Measurements from ENCODE around the gene EIF5AL1. TPM values are rescaled to one million over a fixed set of nuclear protein-coding genes. Genes with fewer than 3 reads are reported as not detected.
"Not testable (repeated sequence)": the region's sequence is repeated elsewhere in the genome, so short reads cannot be mapped to it uniquely, and the experiment has no call there.

EIF5AL1 gene
- total RNA-seq, 2 donors from 2014 or later: 0.19 to 1.6 TPM

GRCh38 chr10:79533142-79533902 lies 21.0 kb downstream of the EIF5AL1 start:
- H3K36me3 ChIP-seq; H3K9me3 ChIP-seq; DNase-seq; intact Hi-C loops (cut with DNase I); H3K4me3 ChIP-seq; H3K9ac ChIP-seq (ENCODE audit: low read depth in 2 of 2, low read length in 2 of 2); H3K27ac ChIP-seq; H3K4me1 ChIP-seq; H3K27me3 ChIP-seq: not testable (repeated sequence)

- H3K4me3 ChIP-seq; H3K36me3 ChIP-seq; H3K9me3 ChIP-seq; H3K4me1 ChIP-seq; DNase-seq; intact Hi-C loops (cut with DNase I); H3K27me3 ChIP-seq; H3K9ac ChIP-seq (ENCODE audit: low read depth in 2 of 2, low read length in 2 of 2); H3K27ac ChIP-seq: not testable (repeated sequence)
These were observed 21.5 kb downstream of the EIF5AL1 start for GRCh38 chr10:79533903-79534175.

- not testable (repeated sequence) for H3K27me3 ChIP-seq, H3K4me1 ChIP-seq
- intact Hi-C loops (cut with DNase I): loop anchor here (5.0 kb wide), 1 partner anchor 69 kb away; no protein-coding TSS in a partner anchor
These were observed 26.0 kb downstream of the EIF5AL1 start for GRCh38 chr10:79538311-79538710.

GRCh38 chr10:79540930-79541329 lies 28.6 kb downstream of the EIF5AL1 start:
- not testable (repeated sequence) for H3K27me3 ChIP-seq; DNase-seq; H3K9me3 ChIP-seq; H3K4me1 ChIP-seq; H3K36me3 ChIP-seq; H3K9ac ChIP-seq (ENCODE audit: low read depth in 2 of 2, low read length in 2 of 2); H3K27ac ChIP-seq; H3K4me3 ChIP-seq
- intact Hi-C loops (cut with DNase I): loop anchor here (10.0 kb wide), 1 partner anchor 394 kb away; no protein-coding TSS in a partner anchor

More at GRCh38 chr10:79538311-79538710, 26.0 kb downstream of the EIF5AL1 start:
- not testable (repeated sequence) for H3K36me3 ChIP-seq; H3K9ac ChIP-seq (ENCODE audit: low read depth in 2 of 2, low read length in 2 of 2); H3K4me3 ChIP-seq; H3K27ac ChIP-seq; DNase-seq; H3K9me3 ChIP-seq

GRCh38 chr10:79542626-79543025 lies 30.3 kb downstream of the EIF5AL1 start:
- H3K27me3 ChIP-seq: no peaks in the 10 kb centered on the region
- H3K36me3 ChIP-seq: no peaks in the 10 kb centered on the region
- TF ChIP-seq CTCF (IDR thresholded peaks at IDR 0.05): no peak
- no peak overlapping the region for H3K27ac ChIP-seq
- no peak overlapping the region for H3K9ac ChIP-seq (ENCODE audit: low read depth in 2 of 2, low read length in 2 of 2)
- no peak overlapping the region for H3K4me3 ChIP-seq
- DNase-seq: no peak
- no peaks in the 10 kb centered on the region for H3K9me3 ChIP-seq
- intact Hi-C loops (cut with DNase I): loop anchor here (10.0 kb wide), 1 partner anchor 392 kb away; no protein-coding TSS in a partner anchor
- no peaks in the 10 kb centered on the region for H3K4me1 ChIP-seq

- not testable (repeated sequence) for H3K27me3 ChIP-seq; H3K4me1 ChIP-seq; H3K27ac ChIP-seq; H3K9me3 ChIP-seq; H3K4me3 ChIP-seq; H3K9ac ChIP-seq (ENCODE audit: low read depth in 2 of 2, low read length in 2 of 2); H3K36me3 ChIP-seq; DNase-seq
- intact Hi-C loops (cut with DNase I): loop anchor here (10.0 kb wide), 1 partner anchor 390 kb away; no protein-coding TSS in a partner anchor
These were observed 32.1 kb downstream of the EIF5AL1 start for GRCh38 chr10:79544408-79544807.

GRCh38 chr10:79544926-79545659 lies 32.8 kb downstream of the EIF5AL1 start:
- not testable (repeated sequence) for H3K36me3 ChIP-seq; H3K4me1 ChIP-seq; H3K4me3 ChIP-seq; H3K9ac ChIP-seq (ENCODE audit: low read depth in 2 of 2, low read length in 2 of 2); H3K27ac ChIP-seq; DNase-seq; H3K9me3 ChIP-seq; H3K27me3 ChIP-seq
- intact Hi-C loops (cut with DNase I): loop anchor here (10.0 kb wide), 1 partner anchor 390 kb away; no protein-coding TSS in a partner anchor

- H3K9ac ChIP-seq (ENCODE audit: low read depth in 2 of 2, low read length in 2 of 2); H3K27ac ChIP-seq; DNase-seq; H3K4me1 ChIP-seq; H3K36me3 ChIP-seq; H3K9me3 ChIP-seq; H3K27me3 ChIP-seq; H3K4me3 ChIP-seq: not testable (repeated sequence)
- intact Hi-C loops (cut with DNase I): loop anchor here (10.0 kb wide), 1 partner anchor 388 kb away; no protein-coding TSS in a partner anchor
These were observed 34.8 kb downstream of the EIF5AL1 start for GRCh38 chr10:79547128-79547527.

GRCh38 chr10:79547973-79548372 lies 35.6 kb downstream of the EIF5AL1 start:
- DNase-seq: no peak
- Histone ChIP-seq H3K9ac (ENCODE audit: low read depth in 2 of 2, low read length in 2 of 2) (no peak overlapping the region), H3K4me1 (no peaks in the 10 kb centered on the region), H3K36me3 (no peaks in the 10 kb centered on the region), H3K27ac (no peak overlapping the region), H3K9me3 (no peaks in the 10 kb centered on the region), H3K4me3 (no peak overlapping the region), H3K27me3 (no peaks in the 10 kb centered on the region)
- no peak for TF ChIP-seq CTCF (IDR thresholded peaks at IDR 0.05)
- intact Hi-C loops (cut with DNase I): loop anchor here (10.0 kb wide), 1 partner anchor 387 kb away; no protein-coding TSS in a partner anchor
